Fibroblast of lung (primary cell): ENCODE results near the gene GNB1L. TPM values are rescaled to one million over a fixed set of nuclear protein-coding genes. Genes with fewer than 3 reads are reported as not detected.

Source experiments
- DNase-seq, 2 donors: peaks; one replicate each; pipeline versions ENCODE4 v3.0.0 to v3.0.0-alpha.2; 2010; ENCODE audit warnings: low read depth in 2 of 2
- H2AFZ ChIP-seq: 2 replicates; pipeline ENCODE4 v1.5.1; 2012; ENCODE audit warnings: low read length, control low read depth, inconsistent platforms
- H3K27ac ChIP-seq: 2 replicates; pipeline ENCODE4 v1.5.1; 2011; ENCODE audit warnings: low read length, control low read depth; ENCODE audit not compliant: insufficient read depth
- H3K27me3 ChIP-seq: 2 replicates; pipeline ENCODE4 v1.5.1; 2011; ENCODE audit warnings: mild to moderate bottlenecking, low read length; ENCODE audit not compliant: control insufficient read depth, insufficient read depth
- H3K36me3 ChIP-seq: 2 replicates; pipeline ENCODE4 v1.5.1; 2011; ENCODE audit warnings: low read length; ENCODE audit not compliant: control insufficient read depth, insufficient read depth
- H3K4me1 ChIP-seq: 2 replicates; pipeline ENCODE4 v1.5.1; 2011; ENCODE audit warnings: low read length; ENCODE audit not compliant: control insufficient read depth, insufficient read depth; ENCODE audit errors: extremely low read depth
- H3K4me2 ChIP-seq: 2 replicates; pipeline ENCODE4 v1.5.1; 2011; ENCODE audit warnings: low read length, control low read depth; ENCODE audit not compliant: insufficient read depth; ENCODE audit errors: extremely low read depth
- H3K4me3 ChIP-seq, 4 experiments: fragments of 200-600 bp in 1 of 4; sonication (generic) in 1 of 4; replicated peaks in 1 of 4; 2 replicates each; pipeline ENCODE4 v1.5.1; 2011 to 2016; ENCODE audit warnings: low read length in 4 of 4, low read depth in 3 of 4, mild to moderate bottlenecking in 3 of 4, control low read depth in 2 of 4, inconsistent platforms in 1 of 4, mixed read lengths in 1 of 4; ENCODE audit not compliant: insufficient read depth in 1 of 4; ENCODE audit errors: control extremely low read depth in 1 of 4
- H3K79me2 ChIP-seq: 2 replicates; pipeline ENCODE4 v1.5.1; 2012; ENCODE audit warnings: mild to moderate bottlenecking, low read length, inconsistent platforms; ENCODE audit not compliant: control insufficient read depth, insufficient read depth
- H3K9ac ChIP-seq: 2 replicates; pipeline ENCODE4 v1.5.1; 2011; ENCODE audit warnings: mild to moderate bottlenecking, low read length, control low read depth; ENCODE audit not compliant: insufficient read depth
- H3K9me3 ChIP-seq: 2 replicates; pipeline ENCODE4 v1.5.1; 2012; ENCODE audit warnings: low read depth, low read length; ENCODE audit not compliant: control insufficient read depth, insufficient read depth
- H4K20me1 ChIP-seq: 2 replicates; pipeline ENCODE4 v1.5.1; 2011; ENCODE audit warnings: low read length; ENCODE audit not compliant: control insufficient read depth, insufficient read depth; ENCODE audit errors: extremely low read depth
- CTCF ChIP-seq, 2 donors: IDR thresholded peaks in 1 of 2; conservative IDR thresholded peaks in 1 of 2; 1 replicate in 1 of 2; 2 replicates in 1 of 2; pipeline ENCODE4 v1.5.1; 2011 to 2012; ENCODE audit warnings: low read length in 2 of 2, control low read depth in 1 of 2, inconsistent platforms in 1 of 2, low read depth in 1 of 2, mild to moderate bottlenecking in 1 of 2
- EZH2 ChIP-seq: IDR thresholded peaks from 2 replicates; pipeline ENCODE4 v1.5.1; 2012; ENCODE audit warnings: low read length, control low read depth, mild to moderate bottlenecking; ENCODE audit errors: missing control alignments
- polyA plus RNA-seq, 2 donors: library from polyadenylated mRNA; depleted of rRNA in 1 of 2; stranded (reverse) in 1 of 2; unstranded in 1 of 2; fragments of >200 nt; gene quantifications; 2 replicates each; pipeline ENCODE4 v1.2.1, GENCODE V29; 2011 to 2012; ENCODE audit warnings: missing spikeins in 1 of 2
- total RNA-seq: library from RNA; depleted of rRNA; stranded (reverse); fragments of >200 nt; gene quantifications from 2 replicates; pipeline ENCODE4 v1.2.1, GENCODE V29; 2014

GNB1L gene
- total and polyA plus RNA-seq, 2 donors (not counting 1 experiment from before 2014, with no cell fraction given): 1.4 to 7.8 TPM

GRCh38 chr22:19879246-19879570, 24.5 kb upstream of the GNB1L start:
- H3K4me1 ChIP-seq: peaks cover 44% of the 10 kb centered on the region
- peak overlapping the region; percentile 25 for H3K9ac ChIP-seq
- H3K4me2 ChIP-seq: no peak overlapping the region
- no peak overlapping the region for H3K4me3 ChIP-seq
- H3K27me3 ChIP-seq: no peaks in the 10 kb centered on the region
- DNase-seq: no peak
- H4K20me1 ChIP-seq: no peaks in the 10 kb centered on the region
- no peak overlapping the region for H2AFZ ChIP-seq
- TF ChIP-seq EZH2: no peak
- TF ChIP-seq CTCF (conservative IDR thresholded peaks at IDR 0.05 in 1 of 2, IDR thresholded peaks at IDR 0.05 in 1 of 2; ENCODE audit: low read depth in 1 of 2, low read length in 2 of 2): no peak
- peaks cover 8% of the 10 kb centered on the region for H3K36me3 ChIP-seq
- H3K79me2 ChIP-seq: peaks cover 8% of the 10 kb centered on the region
- H3K9me3 ChIP-seq: no peaks in the 10 kb centered on the region
- H3K27ac ChIP-seq: no peak overlapping the region

- TF ChIP-seq EZH2 (no peak), CTCF (conservative IDR thresholded peaks at IDR 0.05 in 1 of 2, IDR thresholded peaks at IDR 0.05 in 1 of 2; ENCODE audit: low read depth in 1 of 2, low read length in 2 of 2) (no peak)
- Histone ChIP-seq H3K4me3 (no peak overlapping the region), H4K20me1 (no peaks in the 10 kb centered on the region), H3K4me1 (peaks cover 44% of the 10 kb centered on the region), H3K4me2 (no peak overlapping the region), H3K36me3 (peaks cover 10% of the 10 kb centered on the region), H3K9ac (no peak overlapping the region), H2AFZ (no peak overlapping the region), H3K27ac (no peak overlapping the region), H3K9me3 (no peaks in the 10 kb centered on the region), H3K79me2 (peaks cover 8% of the 10 kb centered on the region), H3K27me3 (no peaks in the 10 kb centered on the region)
- DNase-seq: peak in 1 of 2 donors; percentile 59
These were observed 24.0 kb upstream of the GNB1L start for GRCh38 chr22:19878461-19879245.

- Histone ChIP-seq H3K79me2 (peaks cover 8% of the 10 kb centered on the region), H2AFZ (no peak overlapping the region), H3K4me3 (no peak overlapping the region), H3K4me2 (no peak overlapping the region), H3K4me1 (peaks cover 38% of the 10 kb centered on the region), H4K20me1 (no peaks in the 10 kb centered on the region), H3K27ac (no peak overlapping the region), H3K9me3 (no peaks in the 10 kb centered on the region), H3K36me3 (peaks cover 10% of the 10 kb centered on the region), H3K9ac (no peak overlapping the region), H3K27me3 (no peaks in the 10 kb centered on the region)
- peak; percentile 32 to 74 for DNase-seq
- TF ChIP-seq CTCF (conservative IDR thresholded peaks at IDR 0.05 in 1 of 2, IDR thresholded peaks at IDR 0.05 in 1 of 2; ENCODE audit: low read depth in 1 of 2, low read length in 2 of 2) (no peak), EZH2 (no peak)
These were observed 23.1 kb upstream of the GNB1L start for GRCh38 chr22:19877626-19878339.
